ENCODE data around the gene NEO1. TPM values are rescaled to one million over a fixed set of nuclear protein-coding genes. Genes with fewer than 3 reads are reported as not detected.

NEO1 gene
- total RNA-seq, 1 donor from 2014 or later = 24.9 TPM

GRCh38 chr15:73105064-73105463 is 52.8 kb downstream of the NEO1 start:
- Mint-ChIP-seq H3K9me3 (ENCODE audit: unreplicated experiment) (no peaks in the 10 kb centered on the region), H3K4me3 (ENCODE audit: unreplicated experiment) (no peak overlapping the region), H3K27me3 (ENCODE audit: unreplicated experiment) (no peaks in the 10 kb centered on the region), H3K4me1 (ENCODE audit: unreplicated experiment) (no peaks in the 10 kb centered on the region), H3K36me3 (ENCODE audit: unreplicated experiment) (no peaks in the 10 kb centered on the region), H3K27ac (ENCODE audit: unreplicated experiment) (no peak overlapping the region)
- TF ChIP-seq CTCF (IDR thresholded peaks at IDR 0.05) = no peak
- DNase-seq (ENCODE audit: extremely low spot score, unreplicated experiment) = no peak

GRCh38 chr15:73108676-73109075 is 56.4 kb downstream of the NEO1 start:
- no peak for DNase-seq (ENCODE audit: extremely low spot score, unreplicated experiment)
- no peak overlapping the region for H3K27ac Mint-ChIP-seq (ENCODE audit: unreplicated experiment)

GRCh38 chr15:73109765-73110164 is 57.5 kb downstream of the NEO1 start:
- no peak overlapping the region for H3K4me3 Mint-ChIP-seq (ENCODE audit: unreplicated experiment)
- H3K36me3 Mint-ChIP-seq (ENCODE audit: unreplicated experiment) = no peaks in the 10 kb centered on the region
- no peak overlapping the region for H3K27ac Mint-ChIP-seq (ENCODE audit: unreplicated experiment)
- TF ChIP-seq CTCF (IDR thresholded peaks at IDR 0.05) = no peak
- DNase-seq (ENCODE audit: extremely low spot score, unreplicated experiment) = no peak
- no peaks in the 10 kb centered on the region for H3K27me3 Mint-ChIP-seq (ENCODE audit: unreplicated experiment)
- H3K9me3 Mint-ChIP-seq (ENCODE audit: unreplicated experiment) = no peaks in the 10 kb centered on the region
- no peaks in the 10 kb centered on the region for H3K4me1 Mint-ChIP-seq (ENCODE audit: unreplicated experiment)

More at GRCh38 chr15:73108676-73109075, 56.4 kb downstream of the NEO1 start:
- Mint-ChIP-seq H3K4me1 (ENCODE audit: unreplicated experiment) (no peaks in the 10 kb centered on the region), H3K9me3 (ENCODE audit: unreplicated experiment) (no peaks in the 10 kb centered on the region), H3K36me3 (ENCODE audit: unreplicated experiment) (no peaks in the 10 kb centered on the region), H3K27me3 (ENCODE audit: unreplicated experiment) (no peaks in the 10 kb centered on the region), H3K4me3 (ENCODE audit: unreplicated experiment) (no peak overlapping the region)
- TF ChIP-seq CTCF (IDR thresholded peaks at IDR 0.05) = no peak

GRCh38 chr15:73110201-73110600 is 57.9 kb downstream of the NEO1 start:
- Mint-ChIP-seq H3K4me1 (ENCODE audit: unreplicated experiment) (no peaks in the 10 kb centered on the region), H3K27ac (ENCODE audit: unreplicated experiment) (no peak overlapping the region), H3K4me3 (ENCODE audit: unreplicated experiment) (no peak overlapping the region), H3K36me3 (ENCODE audit: unreplicated experiment) (no peaks in the 10 kb centered on the region), H3K27me3 (ENCODE audit: unreplicated experiment) (no peaks in the 10 kb centered on the region), H3K9me3 (ENCODE audit: unreplicated experiment) (no peaks in the 10 kb centered on the region)
- DNase-seq (ENCODE audit: extremely low spot score, unreplicated experiment) = no peak
- no peak for TF ChIP-seq CTCF (IDR thresholded peaks at IDR 0.05)

- H3K27me3 Mint-ChIP-seq (ENCODE audit: unreplicated experiment) = no peaks in the 10 kb centered on the region
- H3K4me1 Mint-ChIP-seq (ENCODE audit: unreplicated experiment) = no peaks in the 10 kb centered on the region
- no peaks in the 10 kb centered on the region for H3K36me3 Mint-ChIP-seq (ENCODE audit: unreplicated experiment)
- no peak for DNase-seq (ENCODE audit: extremely low spot score, unreplicated experiment)
- H3K9me3 Mint-ChIP-seq (ENCODE audit: unreplicated experiment) = no peaks in the 10 kb centered on the region
- no peak for TF ChIP-seq CTCF (IDR thresholded peaks at IDR 0.05)
- H3K4me3 Mint-ChIP-seq (ENCODE audit: unreplicated experiment) = no peak overlapping the region
- H3K27ac Mint-ChIP-seq (ENCODE audit: unreplicated experiment) = no peak overlapping the region
Observed at GRCh38 chr15:73114064-73114463, 61.8 kb downstream of the NEO1 start.
